Measurements from ENCODE around the gene CCDC30.

- TF ChIP-seq CTCF (IDR thresholded peaks at IDR 0.05), result no peak
- TF ChIP-seq POLR2A (IDR thresholded peaks at IDR 0.05), result no peak
Observed at GRCh38 chr1:42620307-42620706, 157.2 kb downstream of the CCDC30 start.
